Putamen (tissue), 1 donor: ENCODE results near the gene SH3YL1.

ENCODE experiments used
- DNase-seq: peaks from one replicate; pipeline ENCODE4 v3.0.0-alpha.2; 2016; ENCODE audit warnings: low spot score

SH3YL1 gene, protein sequence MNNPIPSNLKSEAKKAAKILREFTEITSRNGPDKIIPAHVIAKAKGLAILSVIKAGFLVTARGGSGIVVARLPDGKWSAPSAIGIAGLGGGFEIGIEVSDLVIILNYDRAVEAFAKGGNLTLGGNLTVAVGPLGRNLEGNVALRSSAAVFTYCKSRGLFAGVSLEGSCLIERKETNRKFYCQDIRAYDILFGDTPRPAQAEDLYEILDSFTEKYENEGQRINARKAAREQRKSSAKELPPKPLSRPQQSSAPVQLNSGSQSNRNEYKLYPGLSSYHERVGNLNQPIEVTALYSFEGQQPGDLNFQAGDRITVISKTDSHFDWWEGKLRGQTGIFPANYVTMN

DNA sequence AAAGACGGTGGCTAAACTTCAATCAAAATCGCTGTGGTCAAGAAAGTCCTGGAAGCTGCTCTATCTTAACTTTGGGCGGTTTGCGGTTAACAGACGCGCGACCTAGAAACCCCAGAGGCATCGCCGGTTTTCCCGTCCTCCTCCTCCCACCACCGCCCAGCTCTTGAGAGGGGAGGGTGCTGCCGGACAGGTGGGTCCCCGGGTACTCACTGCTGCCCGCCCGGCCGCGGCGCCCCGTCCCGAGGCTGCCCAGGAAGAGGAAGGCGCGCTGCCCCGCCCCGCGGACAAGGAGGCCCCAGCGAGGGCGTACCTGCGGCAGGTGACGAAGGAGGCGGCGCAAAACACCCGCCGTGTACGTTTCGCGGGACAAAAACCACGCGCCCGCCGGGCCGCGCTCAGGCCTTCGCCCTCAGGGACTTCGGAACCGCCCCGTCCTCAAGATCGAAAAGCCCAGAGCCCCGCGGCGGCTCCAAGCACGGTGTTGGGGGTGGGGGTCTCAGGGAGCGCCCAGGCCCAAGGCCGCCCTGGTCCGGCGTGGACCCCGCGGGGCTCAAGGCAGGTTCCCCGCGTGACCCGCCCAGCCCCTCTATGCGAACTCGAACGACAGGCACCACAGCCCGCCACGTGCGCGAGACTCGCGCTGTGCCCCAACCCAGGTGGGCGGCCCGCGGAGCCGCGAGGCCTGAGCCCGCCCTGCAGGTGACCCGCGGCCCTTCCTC, at the start of gene SH3YL1:
Gene SH3YL1, minus strand, starts transcription at position 259 of the 719 bp plus-strand sequence. Its CDS starts 48 bp downstream, at position 211.
- DNase-seq: no peak

DNA sequence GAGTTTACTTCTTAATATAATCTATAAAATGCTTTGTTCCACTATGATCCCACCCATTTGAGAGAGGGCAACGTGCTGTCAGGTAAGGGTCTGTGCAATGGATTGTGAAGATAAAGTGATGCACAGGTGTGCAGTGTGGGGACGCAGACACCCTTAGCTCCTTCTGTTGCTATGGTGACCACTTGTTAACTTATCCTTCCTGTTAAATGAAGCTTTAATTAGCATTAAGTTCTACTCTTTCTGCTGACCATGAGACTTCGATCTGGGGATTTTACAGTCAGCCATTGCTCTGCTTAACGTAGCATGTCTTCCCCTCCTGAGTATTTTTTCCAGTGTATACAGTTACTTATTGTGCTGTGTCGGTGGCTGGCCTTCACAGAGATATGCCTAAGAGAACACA, 47.2 kb upstream of the SH3YL1 start:
- DNase-seq: no peak

- no peak for DNase-seq
These were observed 46.2 kb upstream of the SH3YL1 start for GRCh38 chr2:309954-310510.

- no peak for DNase-seq
These were observed 45.5 kb upstream of the SH3YL1 start for GRCh38 chr2:309148-309953.

DNA sequence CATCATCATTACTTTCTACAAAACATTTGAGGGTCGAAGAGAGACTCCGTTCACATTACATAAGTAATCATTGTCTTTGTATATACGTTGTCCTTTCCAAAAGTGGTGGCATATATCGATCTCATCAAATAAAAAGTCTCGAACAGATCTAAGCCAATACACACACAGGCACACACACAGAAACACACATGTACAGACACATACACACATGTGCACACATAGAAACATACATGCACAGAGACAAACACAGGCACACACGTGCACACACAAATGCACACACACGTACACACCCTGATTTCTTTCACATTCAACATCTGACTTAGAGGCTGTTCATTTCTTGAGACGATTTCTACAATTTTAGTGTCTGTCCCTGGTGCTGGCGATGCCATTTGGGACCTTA, 41.5 kb upstream of the SH3YL1 start:
- no peak for DNase-seq

GRCh38 chr2:296354-296753, 32.5 kb upstream of the SH3YL1 start:
- no peak for DNase-seq

DNA sequence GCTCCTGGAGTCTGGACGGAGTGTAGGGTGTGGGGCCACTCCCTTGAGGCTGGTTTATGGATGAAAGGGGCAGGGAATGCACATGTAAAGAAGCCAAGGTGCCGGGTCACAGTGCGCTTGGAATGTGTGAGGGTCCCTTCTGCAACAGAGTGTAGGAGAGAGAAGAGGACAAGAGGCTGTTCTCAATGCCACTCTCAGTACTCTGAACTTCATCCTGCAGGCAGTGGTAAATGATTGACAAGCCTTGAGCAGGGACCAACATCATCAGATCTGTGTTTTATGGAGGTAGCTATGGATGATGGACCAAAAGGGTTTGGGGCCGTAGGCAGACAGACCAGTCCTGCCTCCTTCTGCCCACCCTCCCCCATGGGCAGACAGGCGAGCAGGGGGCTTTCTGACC, 31.3 kb upstream of the SH3YL1 start:
- DNase-seq: no peak

- DNase-seq: peak; percentile 71
These were observed 26.4 kb upstream of the SH3YL1 start for GRCh38 chr2:290090-290722.

DNA sequence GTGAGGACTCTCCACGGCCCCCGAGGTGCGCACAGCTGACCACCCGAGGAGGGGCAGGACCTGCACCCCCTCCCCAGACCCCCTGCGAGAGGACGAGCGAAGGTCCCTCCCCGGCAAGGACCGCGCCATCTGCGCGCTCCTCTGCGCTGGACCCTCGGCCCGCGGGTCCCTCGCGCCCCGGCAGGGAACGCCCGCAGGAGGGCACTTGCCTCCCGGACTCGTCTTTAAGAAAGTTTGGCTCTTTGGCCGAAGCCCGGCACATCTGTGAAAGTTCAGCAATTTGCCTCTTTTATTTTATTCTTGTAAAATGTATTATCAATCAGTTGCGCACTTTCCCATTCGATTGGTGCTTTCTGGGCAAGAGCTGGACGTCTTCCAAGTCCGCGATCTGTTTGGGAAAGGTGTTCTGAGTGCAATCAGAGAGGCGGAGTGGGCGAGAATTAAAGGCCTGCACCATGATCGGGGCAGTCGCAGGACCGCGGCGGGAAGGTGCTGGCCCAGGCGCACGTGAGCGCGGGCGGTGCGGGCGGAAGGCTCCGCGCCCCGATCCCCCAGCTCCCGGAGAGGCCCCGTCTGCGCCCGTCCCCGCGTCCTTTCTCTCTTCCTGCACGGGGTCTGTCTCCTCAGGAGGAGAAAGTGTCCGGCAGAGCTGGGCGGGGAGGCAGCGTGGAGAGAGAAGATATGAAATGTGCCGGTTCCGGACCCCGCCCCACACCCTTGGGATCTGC, 25.7 kb upstream of the SH3YL1 start:
- no peak for DNase-seq

DNA sequence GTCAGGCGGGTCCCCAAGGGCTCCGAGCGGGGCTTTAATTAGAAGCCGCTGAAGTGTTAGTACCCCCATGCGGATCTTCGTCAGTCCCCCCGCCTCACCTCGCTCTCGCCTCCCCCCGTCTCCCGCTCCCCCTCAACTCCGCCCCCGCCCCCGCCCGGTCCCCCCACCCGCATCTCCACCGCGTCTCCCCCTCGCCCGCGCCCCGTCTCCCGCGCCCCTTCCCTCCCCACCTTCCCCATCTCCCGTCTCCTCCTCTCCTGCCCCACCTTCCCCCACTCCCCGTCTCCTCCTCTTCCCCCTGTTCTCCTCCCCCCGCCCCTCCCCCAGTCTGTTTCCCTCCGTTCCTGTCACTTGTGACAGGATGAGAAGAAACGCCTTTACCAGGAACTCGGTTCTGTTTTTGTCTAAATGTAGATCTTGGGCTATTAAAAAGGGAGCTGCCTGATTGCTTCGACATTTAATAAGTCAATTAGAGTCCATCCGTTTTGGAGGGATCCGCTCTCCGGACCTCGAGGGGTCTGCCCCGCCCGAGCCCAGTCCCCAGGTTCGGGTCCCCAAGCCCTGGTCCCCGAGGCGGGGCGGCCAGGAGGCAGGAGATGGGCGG, 25.0 kb upstream of the SH3YL1 start:
- DNase-seq: no peak

DNA sequence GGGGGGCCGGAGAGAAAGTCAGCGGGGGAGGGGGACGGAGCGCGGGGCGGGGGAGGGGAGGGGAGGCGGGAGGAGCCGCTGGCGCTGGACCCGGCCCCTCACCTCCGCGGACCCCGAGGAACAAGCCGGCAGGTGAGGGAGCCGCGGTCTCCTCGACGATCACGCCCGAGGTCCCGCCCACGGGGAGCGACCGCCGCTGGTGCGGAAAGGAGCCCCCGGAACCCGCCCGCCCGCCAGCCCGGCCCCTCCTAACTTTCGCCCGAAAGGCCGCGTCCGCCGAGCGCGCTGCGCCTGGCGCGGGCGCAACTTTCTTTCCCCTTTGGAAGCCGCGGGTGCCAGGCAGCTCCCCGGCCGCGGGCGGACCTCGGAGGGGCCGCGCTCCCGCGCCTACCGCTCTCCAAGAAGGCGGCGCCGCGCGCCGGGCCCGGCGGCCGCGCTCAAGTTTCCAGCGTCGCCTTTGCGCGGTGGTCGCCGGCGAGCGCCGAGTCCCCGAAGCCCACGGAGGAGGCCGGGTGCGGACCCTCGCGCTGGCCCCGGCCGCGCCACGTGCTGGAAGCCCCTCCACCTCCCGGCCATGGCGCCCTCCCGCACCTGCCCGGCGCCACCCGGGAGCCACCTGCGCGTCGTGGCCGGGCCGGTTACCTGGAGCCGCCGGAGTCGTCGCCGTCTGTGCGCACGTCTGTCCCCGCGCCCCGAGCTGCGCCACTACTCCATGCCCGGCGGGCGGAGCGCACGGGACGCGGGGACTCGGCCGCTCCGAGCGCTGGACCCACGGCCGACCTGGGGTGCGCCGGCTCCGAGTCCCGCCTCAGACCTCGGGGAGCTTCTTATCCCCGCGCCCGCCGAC, 24.3 kb upstream of the SH3YL1 start, which contains the start of gene ALKAL2:
Gene ALKAL2, minus strand, starts transcription at position 181 of the 847 bp plus-strand sequence. CDS start 256 bp downstream, outside the sequence.
- no peak for DNase-seq

DNA sequence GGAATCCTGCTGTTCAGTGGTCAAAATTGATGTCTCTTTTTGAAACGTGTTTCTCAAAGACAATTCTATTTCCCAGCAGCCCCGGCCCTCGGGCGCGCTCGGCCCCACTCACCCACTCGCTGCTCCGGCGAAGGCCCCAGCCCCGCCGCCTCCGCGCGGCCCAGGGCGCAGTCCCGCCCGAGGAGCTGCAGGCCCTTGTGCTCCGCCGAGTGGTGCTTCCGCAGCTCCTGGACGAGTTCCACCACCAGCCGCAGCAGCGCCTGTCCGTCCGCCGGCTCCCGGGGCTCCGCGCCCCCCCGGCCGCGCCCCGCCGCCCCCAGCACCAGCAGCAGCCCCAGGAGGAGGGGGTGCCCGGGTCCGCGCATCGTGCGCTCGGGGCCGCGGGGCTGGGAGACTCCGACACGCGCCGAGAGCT, 23.6 kb upstream of the SH3YL1 start:
- DNase-seq: no peak

- no peak for DNase-seq
These were observed 23.1 kb upstream of the SH3YL1 start for GRCh38 chr2:286774-287392.

DNA sequence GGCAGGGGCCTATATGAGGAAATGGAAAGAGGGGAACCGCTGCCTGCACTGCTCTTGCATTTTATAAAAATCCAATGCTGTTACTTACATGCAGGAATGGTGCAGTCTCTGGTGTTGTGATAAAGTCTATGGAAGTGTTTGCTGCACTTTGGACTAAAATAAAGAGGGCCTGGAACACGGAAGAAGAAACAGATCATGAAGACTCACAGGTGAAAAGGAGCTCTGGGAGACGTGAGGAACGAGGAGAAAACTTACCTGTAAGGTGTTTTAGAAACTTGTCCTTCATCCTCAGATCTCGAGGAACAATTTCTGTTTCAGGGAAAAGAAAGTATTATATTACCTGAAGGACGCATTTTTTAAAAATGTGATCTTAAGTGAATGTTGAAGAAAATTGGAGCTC, 22.2 kb upstream of the SH3YL1 start:
- no peak for DNase-seq

- DNase-seq: no peak
These were observed 21.7 kb upstream of the SH3YL1 start for GRCh38 chr2:285531-285930.

GRCh38 chr2:284896-285492, 21.2 kb upstream of the SH3YL1 start:
- DNase-seq: no peak

DNA sequence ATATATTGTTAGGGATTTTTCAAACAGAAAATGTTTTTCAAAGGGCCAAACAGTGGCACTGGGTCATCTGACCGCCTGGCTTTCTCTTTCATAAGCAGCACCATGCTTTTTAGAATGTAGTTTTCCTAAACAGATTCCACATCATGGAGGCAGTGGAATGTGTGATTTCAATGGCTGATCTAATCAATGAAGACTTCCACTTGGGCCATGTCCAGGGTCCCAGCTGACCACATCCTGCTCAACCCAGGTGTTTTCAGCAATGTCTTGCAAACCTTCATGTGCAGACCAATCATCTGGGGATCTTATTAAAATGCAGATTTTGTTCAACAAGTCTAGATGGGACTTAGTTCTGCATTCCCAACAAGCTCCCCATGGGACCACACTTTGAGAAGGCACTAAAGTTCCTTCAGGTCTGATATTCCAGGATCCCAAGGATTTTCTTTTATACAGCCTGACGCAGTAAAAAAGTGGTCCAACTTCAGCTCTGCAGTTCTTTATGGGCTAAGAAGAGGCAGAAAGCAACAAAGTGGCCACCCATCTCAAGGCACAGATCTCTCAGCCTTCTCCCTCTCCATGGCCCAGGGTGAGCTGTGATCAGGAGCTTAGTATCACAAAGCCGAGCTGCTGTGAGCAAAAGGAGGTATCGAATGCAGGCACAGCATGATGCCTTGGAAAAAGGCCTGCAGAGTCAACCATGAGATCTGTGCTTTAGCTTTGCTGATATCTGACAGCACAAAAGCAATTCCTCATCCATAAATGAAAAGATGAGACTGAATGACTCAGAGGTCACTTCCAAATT, 20.4 kb upstream of the SH3YL1 start:
- DNase-seq: no peak
